K562 (cell line): ENCODE results near the gene TYSND1. TPM values are rescaled to one million over a fixed set of nuclear protein-coding genes. Genes with fewer than 3 reads are reported as not detected.
"Not testable (repeated sequence)": the region's sequence is repeated elsewhere in the genome, so short reads cannot be mapped to it uniquely, and the experiment has no call there.

ENCODE experiments used
- ATAC-seq: fragments of 200-7000 bp; cut with Tn5 transposase; 3 replicates; pipeline ENCODE4 v1.9.1; 2020; ENCODE audit warnings: moderate library complexity
- BruUV-seq: library from RNA; stranded (reverse); fragments of 400-500 nt; replicated peaks from 2 replicates; lab custom pipeline; 2021; lab: Mats Ljungman, UMichigan
- CTCF ChIA-PET: fragments of 300-600 bp; formaldehyde crosslinking; extraction: SDS; loops from one replicate; lab custom pipeline; 2021; ENCODE audit warnings: low intra/inter-chr PET ratio; lab: Yijun Ruan, JAX
- POLR2A ChIA-PET: fragments of 300-600, 350-650 bp; sonication (Branson Sonifier 250); formaldehyde crosslinking; extraction: SDS; loops from one replicate; lab custom pipeline; 2021; ENCODE audit warnings: antibody characterized with exemption, inconsistent platforms; lab: Yijun Ruan, JAX
- DNase-seq, 4 experiments: peaks; one replicate each; pipeline versions ENCODE4 v3.0.0 to v3.0.0-alpha.2; 2011 to 2018; ENCODE audit warnings: low spot score in 3 of 4, mixed read lengths in 3 of 4; ENCODE audit errors: extremely low read depth in 1 of 4
- FAIRE-seq: peaks from 2 replicates; lab custom pipeline; 2011; peaks lifted over from hg19 to GRCh38; lab: Jason Lieb, UNC
- H2AFZ ChIP-seq: 2 replicates; pipeline ENCODE4 v1.6.0; 2011; ENCODE audit warnings: low read depth, low read length, control low read depth, inconsistent platforms
- H3K27ac ChIP-seq: fragments of 200-600 bp; 3 replicates; pipeline ENCODE4 v1.8.0; 2011; ENCODE audit warnings: low read depth, mild to moderate bottlenecking, control low read depth, inconsistent platforms, low read length, moderate library complexity, mixed read lengths; ENCODE audit errors: extremely low read depth
- H3K27me3 ChIP-seq, 2 experiments: fragments of 300-600 bp in 1 of 2; 2 replicates in 1 of 2; 3 replicates in 1 of 2; pipeline versions ENCODE4 v1.6.0 to v1.8.0; 2011; ENCODE audit warnings: inconsistent platforms in 2 of 2, low read length in 2 of 2, mild to moderate bottlenecking in 1 of 2, mixed read lengths in 1 of 2, moderate library complexity in 1 of 2; ENCODE audit not compliant: control insufficient read depth in 2 of 2, insufficient read depth in 2 of 2
- H3K36me3 ChIP-seq: fragments of 300-600 bp; 3 replicates; pipeline ENCODE4 v1.8.0; 2011; ENCODE audit warnings: mild to moderate bottlenecking, low read length, inconsistent platforms; ENCODE audit not compliant: control insufficient read depth, insufficient read depth
- H3K4me1 ChIP-seq, 2 experiments: fragments of 200-600 bp in 1 of 2; replicated peaks in 1 of 2; 2 replicates in 1 of 2; 3 replicates in 1 of 2; pipeline versions ENCODE4 v1.5.1 to v1.8.0; 2011; ENCODE audit warnings: inconsistent platforms in 2 of 2, low read length in 2 of 2, mild to moderate bottlenecking in 1 of 2, mixed read lengths in 1 of 2, moderate library complexity in 1 of 2; ENCODE audit not compliant: control insufficient read depth in 2 of 2, insufficient read depth in 2 of 2
- H3K4me2 ChIP-seq: 2 replicates; pipeline ENCODE4 v1.6.1; 2011; ENCODE audit warnings: low read length, control low read depth, inconsistent platforms, mixed read lengths; ENCODE audit not compliant: insufficient read depth
- H3K4me3 ChIP-seq: fragments of 200-600 bp; sonication (generic), shearing (Covaris generic); 2 replicates; pipeline ENCODE4 v1.5.1; 2016; ENCODE audit warnings: control low read depth, inconsistent platforms
- H3K79me2 ChIP-seq: fragments of 200-600 bp; 3 replicates; pipeline ENCODE4 v1.8.0; 2011; ENCODE audit warnings: low read length, inconsistent platforms; ENCODE audit not compliant: control insufficient read depth, insufficient read depth
- H3K9ac ChIP-seq, 2 experiments: 2 replicates each; pipeline versions ENCODE4 v1.6.0 to v1.6.1; 2011; ENCODE audit warnings: low read depth in 2 of 2, low read length in 2 of 2, control low read depth in 1 of 2, inconsistent platforms in 1 of 2, mild to moderate bottlenecking in 1 of 2, mixed read lengths in 1 of 2; ENCODE audit not compliant: insufficient read depth in 1 of 2
- H3K9me1 ChIP-seq: one replicate; pipeline ENCODE4 v1.6.0; 2011; ENCODE audit warnings: inconsistent platforms, mild to moderate bottlenecking, low read length, moderate library complexity; ENCODE audit not compliant: control insufficient read depth, insufficient read depth
- H3K9me3 ChIP-seq: replicated peaks from 2 replicates; pipeline ENCODE4 v1.5.1; 2011; ENCODE audit warnings: low read depth, low read length, inconsistent platforms; ENCODE audit not compliant: control insufficient read depth, insufficient read depth
- H4K20me1 ChIP-seq: replicated peaks from 2 replicates; pipeline ENCODE4 v1.6.1; 2011; ENCODE audit warnings: low read length, inconsistent platforms, mixed read lengths; ENCODE audit not compliant: control insufficient read depth, insufficient read depth
- C11orf30 ChIP-seq: fragments of 450-650 bp; IDR thresholded peaks from 2 replicates; pipeline ENCODE4 v1.6.1; 2016; ENCODE audit warnings: low read depth, mild to moderate bottlenecking
- CLOCK ChIP-seq: fragments of 250-450 bp; sonication (Bioruptor Pico); IDR thresholded peaks from 2 replicates; pipeline ENCODE4 v1.4.0; 2020; ENCODE audit warnings: mild to moderate bottlenecking, moderate library complexity, borderline replicate concordance
- DLX4 ChIP-seq: fragments of 250-450 bp; sonication (Bioruptor Pico); IDR thresholded peaks from 2 replicates; pipeline ENCODE4 v1.6.1; 2021; ENCODE audit warnings: mild to moderate bottlenecking
- FOXA3 ChIP-seq, 2 experiments: fragments of 450-650 bp in 1 of 2; sonication (generic) in 1 of 2; formaldehyde crosslinking; IDR thresholded peaks in 1 of 2; conservative IDR thresholded peaks in 1 of 2; 2 replicates each; pipeline versions ENCODE4 v1.4.0 to v1.8.0; 2020 to 2022; ENCODE audit warnings: mild to moderate bottlenecking in 2 of 2, missing genetic modification reagents in 1 of 2
- FOXM1 ChIP-seq, 2 experiments: fragments of 450-650 bp in 1 of 2; sonication (generic) in 1 of 2; formaldehyde crosslinking in 1 of 2; IDR thresholded peaks; 2 replicates each; pipeline versions ENCODE4 v1.6.1 to v1.9.0; 2017 to 2022; ENCODE audit warnings: low read depth in 2 of 2, mild to moderate bottlenecking in 2 of 2, missing genetic modification reagents in 1 of 2, moderate library complexity in 1 of 2
- HDAC3 ChIP-seq: fragments of 450-650 bp; IDR thresholded peaks from 2 replicates; pipeline ENCODE4 v1.6.1; 2018; ENCODE audit warnings: borderline replicate concordance, mild to moderate bottlenecking, moderate library complexity; ENCODE audit not compliant: partially characterized antibody
- HEY1 ChIP-seq: fragments of 250-450 bp; sonication (Bioruptor Pico); IDR thresholded peaks from 2 replicates; pipeline ENCODE4 v1.5.0; 2020; ENCODE audit warnings: mild to moderate bottlenecking, moderate library complexity, borderline replicate concordance
- MCM2 ChIP-seq: fragments of 450-650 bp; IDR thresholded peaks from 2 replicates; pipeline ENCODE4 v1.6.1; 2017; ENCODE audit warnings: low read depth, mild to moderate bottlenecking
- NR2F6 ChIP-seq: fragments of 450-650 bp; formaldehyde crosslinking; IDR thresholded peaks from 2 replicates; pipeline ENCODE4 v1.4.0; 2020; ENCODE audit warnings: mild to moderate bottlenecking
- SAP30 ChIP-seq: fragments of 200-600 bp; sonication (generic); IDR thresholded peaks from 2 replicates; pipeline ENCODE4 v1.6.1; 2012; ENCODE audit warnings: borderline replicate concordance, low read depth, mild to moderate bottlenecking, moderate library complexity, low read length, control low read depth, inconsistent platforms; ENCODE audit not compliant: insufficient read depth, poor library complexity, severe bottlenecking
- ZNF121 ChIP-seq: sonication (generic); formaldehyde crosslinking; conservative IDR thresholded peaks from 2 replicates; pipeline ENCODE4 v1.8.0; 2022; ENCODE audit warnings: missing genetic modification reagents
- WGBS: fragments of 100-300 bp; shearing (Covaris generic); methylation state at CpG from one replicate; pipeline ENCODE4 v1.1.6; 2016; ENCODE audit warnings: low coverage, mixed read lengths; ENCODE audit not compliant: insufficient coverage; ENCODE audit errors: missing lambda C conversion rate; 5-methylcytosine and 5-hydroxymethylcytosine counted together
- in situ Hi-C: fragments of 300-500 bp; cut with MboI; formaldehyde crosslinking; loops from 4 replicates; pipeline ENCODE4 v1.15.0; 2018; ENCODE audit warnings: inconsistent platforms, mixed read lengths
- intact Hi-C: fragments of 100-400 bp; cut with micrococcal nuclease; formaldehyde crosslinking; loops from 2 replicates; pipeline ENCODE4 v1.14.2; 2022
- polyA plus RNA-seq, 8 experiments: library from polyadenylated mRNA; depleted of rRNA in 4 of 8; stranded (reverse) in 5 of 8; unstranded in 3 of 8; fragments of >200 nt; fragmentation: Nextera tagmentation in 2 of 8; fragmentation: Illumina TruSeq in 1 of 8; extraction: Ambion mirVana in 2 of 8; extraction: Trizol in 1 of 8; gene quantifications; 2 replicates each; pipeline versions ENCODE4 v1.2.1 to v1.2.3, GENCODE V29; 2011 to 2014; ENCODE audit warnings: inconsistent platforms in 1 of 8, missing spikeins in 1 of 8
- total RNA-seq, 7 experiments: library from RNA; depleted of rRNA in 6 of 7; stranded (reverse); fragments of >200 nt in 6 of 7; fragmentation: Illumina TruSeq in 2 of 7; extraction: Trizol in 2 of 7; gene quantifications; 2 replicates each; pipeline versions ENCODE4 v1.2.1 to v1.2.3, GENCODE V29; 2011 to 2021; ENCODE audit warnings: low replicate concordance in 1 of 7

Gene TYSND1
- total and polyA plus RNA-seq, 9 of the 15 experiments (the other 6 are each of a cell fraction or from before 2014, with no cell fraction given) = 0.60 to 2.0 (median 1.3) TPM

- H3K9me3 ChIP-seq, H3K9ac ChIP-seq, H3K9me1 ChIP-seq, H3K4me3 ChIP-seq, intact Hi-C loops, H3K27ac ChIP-seq, FAIRE-seq, DNase-seq, H3K4me2 ChIP-seq, H2AFZ ChIP-seq, BruUV-seq, H3K27me3 ChIP-seq, in situ Hi-C loops, ATAC-seq, CTCF ChIA-PET: not testable (repeated sequence)
- Histone ChIP-seq H3K79me2 (peaks cover 55% of the 10 kb centered on the region), H3K4me1 (peaks cover 0 to 18% of the 10 kb centered on the region in 2 experiments; a peak in 4 of 5 replicates), H4K20me1 (peaks cover 25% of the 10 kb centered on the region), H3K36me3 (peaks cover 93% of the 10 kb centered on the region)
- POLR2A ChIA-PET = interaction anchor here (0.6 to 1.9 kb wide), 5 partner anchors 8 to 39 kb away, joined by 3 to 9 read pairs (median 3); no protein-coding TSS in a partner anchor
- peak; percentile 65; the same call in 1 of the 2 replicates for TF ChIP-seq ZNF121
- WGBS = 63% methylated on average over 3 of the region's 3 CpGs
Observed at GRCh38 chr10:70159366-70159765, 12.9 kb upstream of the TYSND1 start.

DNA sequence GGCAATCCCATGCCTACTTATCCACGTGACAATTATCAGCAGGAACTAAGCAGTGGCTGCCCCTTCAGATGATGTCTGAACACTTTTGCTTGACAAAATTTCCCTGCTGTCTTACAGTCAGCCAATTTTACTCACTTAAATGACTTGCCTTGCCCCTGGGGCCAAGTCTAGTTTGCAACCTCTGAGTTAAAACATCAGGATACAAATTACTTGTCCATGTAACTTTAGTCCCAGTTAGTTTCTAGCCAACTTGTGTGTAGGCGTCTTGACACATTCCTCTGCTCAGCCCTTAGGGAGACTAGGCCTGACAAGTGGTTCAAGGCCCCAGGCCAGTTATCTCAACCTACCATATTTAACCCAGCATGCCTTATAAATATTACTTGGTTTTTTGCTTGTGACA is 11.6 kb upstream of the TYSND1 start:
- H3K27ac ChIP-seq = no peak overlapping the region
- H3K4me2 ChIP-seq = no peak overlapping the region
- ATAC-seq (no peak), FAIRE-seq (no peak), DNase-seq (peak in 2 of 4 experiments; percentile 37 to 38)
- H4K20me1 ChIP-seq = peaks cover 12% of the 10 kb centered on the region
- no peaks in the 10 kb centered on the region for H3K9me3 ChIP-seq
- H3K27me3 ChIP-seq = no peaks in the 10 kb centered on the region
- H3K36me3 ChIP-seq = peaks cover 93% of the 10 kb centered on the region
- H3K9ac ChIP-seq = no peak overlapping the region
- no peak overlapping the region for H3K4me3 ChIP-seq
- in situ Hi-C loops (no loop called here), intact Hi-C loops (no loop called here)
- H3K4me1 ChIP-seq = peaks cover 0 to 5% of the 10 kb centered on the region in 2 experiments; a peak in 3 of 5 replicates
- ChIA-PET POLR2A (interaction anchor here (0.5 to 1.9 kb wide), 5 partner anchors 8 to 516 kb away, joined by 3 to 9 read pairs (median 3); partner anchors contain the start of gene SAR1A), CTCF (no interaction called here)
- H2AFZ ChIP-seq = no peak overlapping the region
- H3K9me1 ChIP-seq = no peaks in the 10 kb centered on the region
- WGBS = 61% methylated on average over 2 of the region's 2 CpGs
- peaks cover 42% of the 10 kb centered on the region for H3K79me2 ChIP-seq
- no TSS peak for BruUV-seq
- TF ChIP-seq HEY1 (CRISPR knock-in tag) = no peak
- TF ChIP-seq FOXA3 (CRISPR knock-in tag; conservative IDR thresholded peaks at IDR 0.05 in 1 of 2, IDR thresholded peaks at IDR 0.05 in 1 of 2) = no peak
- TF ChIP-seq SAP30 = no peak
- TF ChIP-seq C11orf30 = no peak
- TF ChIP-seq FOXM1 (IDR thresholded peaks at IDR 0.05; ENCODE audit: low read depth) = no peak
- no peak for TF ChIP-seq FOXM1 (CRISPR knock-in tag; IDR thresholded peaks at IDR 0.05; ENCODE audit: low read depth)
- TF ChIP-seq DLX4 = no peak
- no peak for TF ChIP-seq NR2F6 (CRISPR knock-in tag)
- TF ChIP-seq HDAC3 = no peak
- no peak for TF ChIP-seq CLOCK (CRISPR knock-in tag)
- no peak for TF ChIP-seq MCM2
